HK-2 (cell line): ENCODE measurements around the gene CES2.
A peak's percentile ranks its signal among the peaks of the same experiment; 100 is the strongest.
"Not testable (repeated sequence)": the region's sequence is repeated elsewhere in the genome, so short reads cannot be mapped to it uniquely, and the experiment has no call there.

Experiments used
- DNase-seq: peaks from one replicate; pipeline ENCODE4 v3.0.0-alpha.2; 2018; ENCODE audit not compliant: unreplicated experiment

The CES2 gene

DNA sequence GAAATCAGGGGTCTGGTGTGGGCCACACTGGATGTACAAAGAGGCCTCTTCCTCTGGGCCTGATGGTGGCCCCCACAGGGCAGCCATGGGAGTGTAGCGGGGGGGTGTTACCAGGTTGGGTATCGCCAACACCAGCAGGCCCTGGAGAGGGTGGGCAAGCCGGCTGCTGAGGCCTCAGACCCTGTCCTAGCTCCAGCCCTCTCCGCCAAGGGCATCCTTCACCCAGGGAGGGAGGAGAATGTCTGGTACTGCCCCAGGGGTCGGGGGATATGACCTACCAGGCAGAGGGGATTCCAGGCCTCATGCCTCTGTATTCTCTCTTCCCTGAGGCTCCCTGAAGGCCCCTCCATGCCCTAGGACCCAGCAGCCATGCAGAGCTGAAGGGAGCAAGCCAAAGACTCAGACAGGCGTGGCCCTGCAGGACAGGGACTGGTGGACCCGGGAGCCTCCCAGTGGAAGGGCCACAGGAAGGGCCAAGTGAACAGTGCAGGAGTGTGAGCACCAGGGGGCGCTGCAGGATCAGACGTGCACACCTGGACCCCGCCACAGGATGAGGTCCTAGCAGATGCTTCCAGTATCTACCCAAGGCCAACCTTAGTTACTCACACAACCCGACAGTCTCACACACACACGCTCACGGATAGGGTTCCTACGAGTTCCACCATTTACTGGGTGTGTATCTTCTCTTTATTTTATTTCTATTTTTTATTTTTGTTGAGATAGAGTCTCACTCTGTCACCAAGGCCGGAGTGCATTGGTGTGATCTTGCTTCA lies 42.2 kb downstream of the CES2 start:
- peak; percentile 95 for DNase-seq

- DNase-seq = no peak
Observed at GRCh38 chr16:66979011-66979717, 43.8 kb downstream of the CES2 start.

DNA sequence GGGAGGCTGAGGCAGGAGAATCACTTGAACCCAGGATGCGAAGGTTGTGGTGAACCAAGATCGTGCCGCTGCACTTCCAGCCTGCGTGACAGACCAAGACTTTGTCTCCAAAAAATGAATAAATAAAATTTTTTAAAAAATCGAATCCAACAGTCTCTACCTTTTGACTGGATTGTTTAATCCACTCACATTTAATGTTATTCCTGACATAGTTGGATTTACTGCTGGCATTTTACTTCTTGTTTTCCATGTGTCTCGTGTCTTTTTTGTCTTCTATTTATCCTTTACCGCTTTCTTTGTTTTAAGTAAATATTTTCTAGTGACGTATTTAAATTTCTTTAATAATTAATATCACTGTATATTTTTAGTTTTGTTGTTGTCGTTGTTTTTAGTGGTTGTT lies 47.7 kb downstream of the CES2 start:
- DNase-seq = no peak

DNA sequence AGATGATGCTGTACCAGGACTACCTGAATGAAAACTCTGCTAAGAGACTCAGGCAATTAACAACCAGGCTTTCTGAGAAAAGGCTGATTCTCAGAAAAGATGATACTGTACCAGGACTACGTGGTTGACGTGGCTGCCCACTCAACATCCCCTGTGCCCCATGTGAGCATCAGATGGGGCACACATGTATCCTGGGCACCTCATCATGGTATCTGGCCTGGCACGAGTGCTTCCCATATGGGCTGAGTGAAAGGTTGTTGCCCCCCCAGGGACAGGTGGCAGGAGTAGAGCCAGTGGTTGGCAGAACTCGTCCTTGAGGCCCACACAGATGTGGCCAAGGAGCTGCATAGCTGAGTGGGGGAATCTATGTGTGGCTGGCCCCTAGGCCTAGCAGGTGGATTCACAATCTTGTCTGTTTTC lies 49.6 kb downstream of the CES2 start:
- DNase-seq = no peak

- DNase-seq = no peak
Observed at GRCh38 chr16:66986559-66986958, 51.2 kb downstream of the CES2 start.

DNA sequence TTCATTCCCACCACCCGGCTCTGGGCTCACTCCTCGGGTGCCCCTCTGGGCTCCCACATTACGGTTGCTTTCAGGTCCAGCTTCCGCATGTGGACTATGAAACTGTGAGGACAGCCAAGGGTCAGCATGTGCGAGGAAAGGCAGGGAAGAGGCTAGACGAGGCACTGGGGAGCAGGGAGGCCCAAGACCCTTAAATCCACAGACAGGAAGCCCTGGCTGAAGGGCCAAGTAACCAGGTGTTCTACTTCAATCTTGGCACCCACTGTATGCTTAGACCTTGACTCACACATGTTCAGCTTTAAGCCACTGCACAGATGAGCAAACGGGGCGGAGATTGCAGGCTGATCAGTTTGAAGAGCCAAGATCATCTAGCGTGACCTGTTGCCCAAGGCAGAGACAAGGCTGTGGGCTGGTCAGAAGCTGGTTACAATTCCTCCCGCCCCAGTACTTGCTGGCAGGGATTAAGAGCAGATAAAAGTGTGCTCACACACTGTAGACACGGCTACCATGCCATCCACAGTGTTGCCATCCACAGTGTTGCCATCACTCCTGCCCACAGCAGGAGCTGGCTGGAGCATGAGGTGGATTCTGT lies 53.0 kb downstream of the CES2 start, which contains the start of gene CES4A:
TSS of gene CES4A (plus strand) at position 393 of the 592 bp plus-strand sequence. CDS start at position 577, 184 bp downstream.
- DNase-seq = peak; percentile 79

DNA sequence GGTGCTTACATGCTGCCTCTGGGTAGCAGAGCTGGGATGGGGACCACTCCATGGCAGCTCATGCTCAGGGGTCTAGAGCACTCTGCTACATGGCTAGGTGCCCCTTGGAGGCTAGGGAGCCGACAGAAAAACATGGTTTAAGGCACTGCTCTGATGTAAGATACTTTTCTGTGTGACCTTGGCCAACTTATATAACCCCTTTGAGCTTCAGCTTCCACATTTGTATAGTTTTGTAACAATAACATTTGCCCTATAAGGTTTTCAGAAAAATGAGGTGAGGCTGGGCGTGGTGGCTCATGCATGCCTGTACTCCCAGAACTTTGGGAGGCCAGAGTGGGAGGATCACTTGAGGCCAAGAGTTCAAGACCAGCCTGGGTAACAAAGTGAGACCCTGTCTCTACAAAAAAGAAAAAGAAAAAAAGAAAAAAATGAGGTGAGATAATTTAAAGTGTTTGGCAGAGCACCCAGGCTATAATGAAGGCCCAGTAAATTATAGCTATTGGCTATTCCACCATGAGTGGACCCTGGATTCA lies 56.3 kb downstream of the CES2 start:
- no peak for DNase-seq

DNA sequence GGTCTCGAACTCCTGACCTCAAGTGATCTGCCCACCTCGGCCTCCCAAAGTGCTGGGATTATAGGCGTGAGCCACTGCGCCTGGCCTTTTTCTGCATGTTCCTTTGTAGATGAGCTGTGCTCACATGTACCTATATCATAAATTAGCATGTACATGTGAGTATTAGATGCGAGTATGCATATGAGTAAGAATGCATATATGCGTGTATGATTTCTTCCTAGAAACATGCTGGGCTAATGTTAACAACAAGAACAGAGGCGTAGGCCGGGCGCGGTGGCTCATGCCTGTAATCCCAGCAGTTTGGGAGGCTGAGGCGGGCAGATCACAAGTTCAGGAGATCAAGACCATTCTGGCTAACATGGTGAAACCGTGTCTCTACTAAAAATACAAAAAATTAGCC lies 58.2 kb downstream of the CES2 start:
- not testable (repeated sequence) for DNase-seq
